Prostate gland (tissue), 2 donors: Measurements from ENCODE around the gene KIAA0040.

Source experiments
- POLR2AphosphoS5 ChIP-seq: sonication (generic); formaldehyde crosslinking; IDR thresholded peaks from one replicate; pipeline ENCODE4 v1.6.1; 2017; ENCODE audit warnings: antibody characterized with exemption
- TF ChIP-seq, protein P1 (sequence below), 4 experiments: fragments of 200-600 bp in 2 of 4; fragments of 450-650 bp in 2 of 4; sonication (generic) in 2 of 4; IDR thresholded peaks; 1 replicate in 3 of 4; 2 replicates in 1 of 4; pipeline ENCODE4 v1.5.1; 2016 to 2019; ENCODE audit warnings: antibody characterized with exemption in 4 of 4, mild to moderate bottlenecking in 2 of 4, moderate library complexity in 2 of 4

DNA sequence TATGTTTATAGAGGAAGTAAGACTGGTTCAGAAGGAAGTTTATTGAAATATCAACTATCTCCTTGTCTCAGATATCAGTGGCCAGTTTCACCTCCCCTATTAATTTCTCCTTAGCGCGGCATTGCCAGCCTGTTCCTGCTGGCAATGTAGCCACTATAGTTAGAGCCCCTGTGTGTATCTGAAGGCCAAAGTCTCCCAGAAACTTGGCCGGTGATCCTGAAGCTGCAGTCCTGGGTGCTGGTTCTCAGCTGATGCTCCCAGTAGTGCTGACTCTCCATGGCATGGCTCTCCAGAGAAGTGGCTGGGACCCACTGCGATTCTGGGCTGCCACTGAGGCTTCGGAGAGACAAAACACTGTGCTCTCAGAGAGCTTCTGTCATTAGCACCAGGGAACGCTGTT is 65.0 kb downstream of the KIAA0040 start:
- TF ChIP-seq POLR2AphosphoS5, result no peak
- TF ChIP-seq, protein P1, sequence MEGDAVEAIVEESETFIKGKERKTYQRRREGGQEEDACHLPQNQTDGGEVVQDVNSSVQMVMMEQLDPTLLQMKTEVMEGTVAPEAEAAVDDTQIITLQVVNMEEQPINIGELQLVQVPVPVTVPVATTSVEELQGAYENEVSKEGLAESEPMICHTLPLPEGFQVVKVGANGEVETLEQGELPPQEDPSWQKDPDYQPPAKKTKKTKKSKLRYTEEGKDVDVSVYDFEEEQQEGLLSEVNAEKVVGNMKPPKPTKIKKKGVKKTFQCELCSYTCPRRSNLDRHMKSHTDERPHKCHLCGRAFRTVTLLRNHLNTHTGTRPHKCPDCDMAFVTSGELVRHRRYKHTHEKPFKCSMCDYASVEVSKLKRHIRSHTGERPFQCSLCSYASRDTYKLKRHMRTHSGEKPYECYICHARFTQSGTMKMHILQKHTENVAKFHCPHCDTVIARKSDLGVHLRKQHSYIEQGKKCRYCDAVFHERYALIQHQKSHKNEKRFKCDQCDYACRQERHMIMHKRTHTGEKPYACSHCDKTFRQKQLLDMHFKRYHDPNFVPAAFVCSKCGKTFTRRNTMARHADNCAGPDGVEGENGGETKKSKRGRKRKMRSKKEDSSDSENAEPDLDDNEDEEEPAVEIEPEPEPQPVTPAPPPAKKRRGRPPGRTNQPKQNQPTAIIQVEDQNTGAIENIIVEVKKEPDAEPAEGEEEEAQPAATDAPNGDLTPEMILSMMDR (IDR thresholded peaks at IDR 0.05), result no peak
